GM19193 (cell line): ENCODE measurements around the gene RAB17.

ENCODE experiments used
- POLR2A ChIP-seq: IDR thresholded peaks from 4 replicates; pipeline ENCODE4 v1.6.1; 2011; ENCODE audit not compliant: insufficient read depth, insufficient read length; ENCODE audit errors: extremely low read depth

RAB17 gene

GRCh38 chr2:237577956-237578870, 12.3 kb downstream of the RAB17 start:
- no peak for TF ChIP-seq POLR2A

GRCh38 chr2:237577458-237577857, 13.1 kb downstream of the RAB17 start:
- TF ChIP-seq POLR2A: no peak

GRCh38 chr2:237576974-237577373, 13.6 kb downstream of the RAB17 start:
- no peak for TF ChIP-seq POLR2A

GRCh38 chr2:237575869-237576862, 14.4 kb downstream of the RAB17 start:
- no peak for TF ChIP-seq POLR2A

- TF ChIP-seq POLR2A: no peak
These were observed 15.4 kb downstream of the RAB17 start for GRCh38 chr2:237574894-237575868.

- TF ChIP-seq POLR2A: no peak
These were observed 16.1 kb downstream of the RAB17 start for GRCh38 chr2:237574467-237574866.

- TF ChIP-seq POLR2A: no peak
These were observed 16.7 kb downstream of the RAB17 start for GRCh38 chr2:237573721-237574415.

GRCh38 chr2:237572742-237573101, 17.8 kb downstream of the RAB17 start:
- no peak for TF ChIP-seq POLR2A

- no peak for TF ChIP-seq POLR2A
These were observed 18.4 kb downstream of the RAB17 start for GRCh38 chr2:237572021-237572741.

- no peak for TF ChIP-seq POLR2A
These were observed 19.0 kb downstream of the RAB17 start for GRCh38 chr2:237571551-237571950.

GRCh38 chr2:237570776-237571335, 19.7 kb downstream of the RAB17 start:
- TF ChIP-seq POLR2A: no peak

- no peak for TF ChIP-seq POLR2A
These were observed 20.6 kb downstream of the RAB17 start for GRCh38 chr2:237569896-237570295.

- TF ChIP-seq POLR2A: no peak
These were observed 21.5 kb downstream of the RAB17 start for GRCh38 chr2:237569041-237569440.

GRCh38 chr2:237568121-237568660, 22.3 kb downstream of the RAB17 start:
- TF ChIP-seq POLR2A: no peak
